IPS-NIHi7 (cell line): ENCODE data around the gene PLXNA4.

Experiments
- DNase-seq: peaks from one replicate; pipeline ENCODE4 v3.0.0; 2012; ENCODE audit warnings: mixed read lengths; ENCODE audit errors: extremely low spot score

PLXNA4 gene

DNA sequence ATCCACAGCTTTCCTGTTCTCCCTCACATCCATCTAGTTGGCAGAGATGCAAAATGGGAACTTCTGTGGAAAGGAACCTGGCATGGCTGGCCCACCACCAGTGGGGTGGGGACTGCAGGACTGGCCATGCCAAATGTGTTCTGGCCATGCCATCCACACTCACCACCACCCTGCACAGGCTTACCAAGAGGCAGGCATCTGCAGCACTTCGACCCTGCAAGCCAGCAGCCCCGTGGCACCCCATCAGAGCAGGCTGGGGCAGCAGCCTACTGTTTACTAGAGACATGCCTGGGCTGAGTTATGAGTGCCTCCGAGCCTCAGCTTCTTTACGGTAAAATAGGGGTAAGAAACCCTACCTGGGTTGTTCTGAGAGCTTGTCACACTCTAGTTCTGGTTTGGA is 313.1 kb downstream of the PLXNA4 start:
- no peak for DNase-seq

DNA sequence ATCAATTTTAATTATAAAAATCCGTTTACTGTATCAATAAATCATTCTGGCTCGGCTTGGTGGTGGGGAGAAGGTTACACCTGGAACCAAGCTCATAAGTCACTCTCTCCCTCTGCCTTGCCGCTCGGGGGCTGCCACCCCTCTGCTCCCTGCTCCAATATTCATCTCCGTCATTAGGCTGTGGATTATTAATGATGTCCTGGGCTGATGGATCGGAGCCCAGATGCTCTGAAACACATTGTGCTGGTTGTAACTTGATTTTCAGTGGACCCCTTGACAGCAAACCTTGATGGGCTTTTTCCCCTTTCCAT is 314.2 kb downstream of the PLXNA4 start:
- no peak for DNase-seq

DNA sequence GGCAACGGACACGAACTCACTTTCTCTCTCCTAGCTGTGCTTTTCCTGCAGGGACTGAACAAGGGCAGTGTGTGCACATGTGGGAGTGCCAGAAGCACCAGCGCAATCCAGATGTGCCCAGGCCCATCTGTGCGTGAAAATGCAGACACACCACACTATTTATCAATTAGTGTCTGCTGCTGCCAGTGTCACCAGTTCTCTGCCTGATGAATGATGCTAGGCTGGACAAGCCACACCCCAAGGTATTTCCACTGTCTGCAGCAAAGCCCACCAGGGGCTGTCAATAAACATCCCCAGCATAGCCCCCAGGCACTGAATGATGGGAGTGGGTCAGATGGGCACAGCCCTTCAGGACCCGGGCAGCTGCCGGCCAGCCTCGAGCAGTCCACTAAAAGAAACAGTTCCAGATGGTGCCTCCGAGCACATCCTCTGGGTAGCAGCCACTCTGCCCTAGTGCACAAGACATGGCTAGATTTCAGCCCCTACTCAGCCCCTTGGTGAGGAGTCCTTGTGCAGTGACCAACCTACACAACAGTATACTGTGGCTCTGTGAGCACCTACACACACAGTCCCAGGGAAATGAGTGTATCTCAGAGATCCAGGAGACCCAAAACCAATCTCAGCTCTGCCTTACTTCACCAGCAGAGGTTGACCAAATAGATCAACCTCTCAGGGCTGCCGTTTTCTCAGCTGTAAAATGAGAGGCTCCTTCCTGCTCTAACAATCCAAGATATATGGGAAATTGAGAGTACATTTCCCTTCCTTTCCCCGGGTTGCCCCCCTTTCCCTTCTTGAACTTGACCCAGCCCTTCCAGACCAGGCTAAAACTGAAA is 314.7 kb downstream of the PLXNA4 start:
- no peak for DNase-seq

DNA sequence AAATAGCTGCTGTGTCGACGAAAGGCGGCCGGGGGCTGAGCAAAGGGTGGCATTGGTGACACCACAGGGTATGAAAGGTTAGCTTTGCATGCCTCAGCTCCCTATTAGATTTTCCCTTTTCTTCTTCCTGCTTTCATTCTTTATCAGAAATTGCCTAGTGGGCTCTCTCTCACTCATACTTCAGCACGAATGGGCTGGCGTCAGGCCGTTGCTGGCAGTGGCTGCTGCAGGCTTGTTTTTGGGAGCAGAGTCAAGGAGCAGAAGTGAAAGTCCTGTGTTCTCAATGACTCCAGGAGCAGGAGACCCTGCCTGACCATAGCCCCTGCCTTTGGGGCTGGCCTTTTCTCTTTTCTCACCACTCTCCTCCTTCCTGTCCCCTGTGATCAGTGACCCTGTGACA is 318.0 kb downstream of the PLXNA4 start:
- DNase-seq, result no peak

DNA sequence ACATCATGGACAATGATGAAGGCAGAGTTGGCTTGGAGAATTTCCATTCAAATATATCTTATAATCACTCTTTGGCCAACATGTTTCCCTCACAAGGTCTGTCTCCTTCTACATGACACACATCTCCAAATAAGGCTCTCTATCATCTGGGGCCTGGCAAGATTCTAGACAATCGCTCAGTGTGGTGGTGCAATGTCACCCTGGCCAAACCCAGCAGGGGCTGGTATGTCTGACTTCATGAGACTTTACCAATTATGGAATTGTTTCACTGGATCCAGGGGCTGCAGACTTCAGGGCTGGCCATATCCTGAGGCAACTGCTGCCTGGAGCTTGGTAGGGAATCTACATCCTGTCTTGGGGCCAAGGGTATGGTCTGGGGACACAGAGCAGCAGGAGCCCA is 319.0 kb downstream of the PLXNA4 start:
- DNase-seq, result no peak

DNA sequence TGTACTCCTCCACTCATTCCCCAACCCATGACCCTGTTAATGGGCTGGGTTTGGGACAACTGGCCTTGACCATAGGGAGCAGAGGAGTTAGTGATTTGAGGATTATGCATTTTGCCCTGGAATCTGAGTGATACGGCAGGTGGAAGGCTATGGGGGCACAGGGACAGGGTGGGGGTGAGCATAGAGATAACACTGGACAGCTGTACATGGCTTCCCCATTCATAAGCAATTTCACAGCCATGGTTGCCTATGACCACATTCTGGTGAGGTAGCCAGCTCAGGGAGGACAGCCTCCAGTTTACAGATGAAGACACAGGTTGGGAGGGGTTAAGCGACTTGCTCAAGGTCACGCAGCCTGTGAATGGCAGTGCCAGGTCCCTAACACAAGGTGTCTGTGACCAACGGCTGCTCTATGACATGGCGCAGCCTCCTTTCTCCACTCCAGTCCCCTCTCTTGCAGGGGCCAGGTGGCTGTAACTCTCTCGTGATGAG is 319.5 kb downstream of the PLXNA4 start:
- no peak for DNase-seq

DNA sequence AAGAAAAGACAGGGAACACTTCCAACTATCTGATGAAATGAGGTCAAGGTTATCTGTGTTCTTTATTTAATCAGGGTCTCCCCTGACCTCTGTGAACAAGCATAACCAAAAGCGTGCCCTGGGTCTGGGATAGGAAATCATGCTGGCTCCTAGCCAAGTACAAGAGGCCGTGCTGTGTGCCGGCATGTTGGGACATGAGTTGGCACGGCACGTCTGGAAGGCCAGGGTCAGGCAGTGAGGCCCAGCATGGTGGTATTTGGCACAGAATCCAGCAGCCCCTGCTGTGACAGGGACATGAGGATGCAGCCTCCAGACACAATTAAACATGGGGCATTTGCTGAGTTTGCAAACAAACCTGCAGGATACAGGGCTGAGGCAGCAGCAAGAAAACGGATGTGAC is 320.4 kb downstream of the PLXNA4 start:
- DNase-seq, result no peak

DNA sequence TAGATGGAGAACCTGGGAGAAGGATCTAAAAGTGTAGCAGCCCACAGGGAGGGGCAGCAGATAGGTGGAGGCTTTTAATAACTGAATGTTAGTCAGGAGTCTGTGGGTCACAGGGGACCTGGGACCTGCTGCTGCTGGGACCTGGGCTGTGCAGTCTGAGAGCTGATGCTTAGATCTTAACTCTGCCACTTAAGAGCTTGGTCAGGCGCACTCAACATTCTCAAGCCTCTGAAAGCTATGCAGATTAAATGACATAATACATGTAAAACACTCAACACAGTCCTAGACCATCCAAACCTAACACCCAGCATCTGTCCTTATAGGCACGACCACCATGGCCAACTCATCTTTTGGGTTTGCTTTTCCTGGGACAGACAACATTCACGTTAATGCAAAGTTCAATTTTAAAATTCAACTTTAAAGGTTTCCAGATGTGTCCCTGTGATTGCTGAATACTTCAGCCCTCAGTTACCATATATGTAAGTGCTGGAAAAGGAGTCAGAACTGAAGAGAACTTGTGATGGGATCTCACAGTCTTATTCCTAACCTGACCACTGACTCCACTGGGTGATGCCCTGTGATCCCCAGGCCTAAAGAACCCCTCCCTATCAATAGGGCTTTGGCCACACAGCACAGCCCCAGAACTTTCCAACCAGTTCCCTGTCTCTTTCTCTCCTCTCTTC is 321.0 kb downstream of the PLXNA4 start:
- no peak for DNase-seq

GRCh38 chr7:132254455-132254854 is 321.8 kb downstream of the PLXNA4 start:
- DNase-seq, result no peak

- no peak for DNase-seq
Observed at GRCh38 chr7:132252793-132253100, 323.5 kb downstream of the PLXNA4 start.

DNA sequence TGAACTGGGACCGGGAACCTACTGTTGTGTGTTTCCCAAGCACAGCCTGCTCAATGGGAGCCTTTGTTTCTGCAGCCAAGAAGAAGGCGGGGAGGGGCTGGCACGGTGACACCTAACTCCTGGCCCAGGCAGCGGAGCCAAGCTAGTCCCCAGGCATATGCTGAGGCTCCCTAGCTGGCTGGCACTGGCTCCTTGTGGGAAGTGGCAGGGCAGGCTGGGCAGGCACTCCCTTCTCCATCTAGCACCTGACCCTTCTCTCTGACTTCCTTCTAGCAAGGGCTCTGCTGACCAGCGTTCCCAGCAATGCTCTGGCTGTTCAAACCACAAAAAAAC is 325.0 kb downstream of the PLXNA4 start:
- DNase-seq, result peak; percentile 32

- no peak for DNase-seq
Observed at GRCh38 chr7:132250480-132251326, 325.6 kb downstream of the PLXNA4 start.

- DNase-seq, result peak; percentile 83
Observed at GRCh38 chr7:132249256-132249971, 326.9 kb downstream of the PLXNA4 start.

DNA sequence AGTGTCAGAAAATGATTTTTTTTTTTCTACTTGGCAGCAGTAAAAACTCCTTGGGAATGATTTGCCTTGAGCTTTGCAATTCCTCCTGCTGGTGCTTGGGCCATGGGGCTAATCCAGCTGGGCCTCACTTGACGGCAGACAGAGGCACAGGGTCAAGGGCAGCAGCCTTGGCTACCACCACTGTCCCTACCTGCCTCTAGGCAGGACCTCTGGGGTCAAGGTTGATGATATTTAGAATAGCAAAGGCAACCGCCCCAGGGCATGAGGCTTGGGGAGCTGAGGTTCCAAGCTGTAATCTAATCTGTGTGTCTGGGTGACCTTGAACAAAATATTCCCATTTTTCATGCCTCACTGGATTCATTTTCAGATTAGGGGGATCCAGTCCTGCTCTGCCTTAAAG is 327.4 kb downstream of the PLXNA4 start:
- DNase-seq, result no peak

DNA sequence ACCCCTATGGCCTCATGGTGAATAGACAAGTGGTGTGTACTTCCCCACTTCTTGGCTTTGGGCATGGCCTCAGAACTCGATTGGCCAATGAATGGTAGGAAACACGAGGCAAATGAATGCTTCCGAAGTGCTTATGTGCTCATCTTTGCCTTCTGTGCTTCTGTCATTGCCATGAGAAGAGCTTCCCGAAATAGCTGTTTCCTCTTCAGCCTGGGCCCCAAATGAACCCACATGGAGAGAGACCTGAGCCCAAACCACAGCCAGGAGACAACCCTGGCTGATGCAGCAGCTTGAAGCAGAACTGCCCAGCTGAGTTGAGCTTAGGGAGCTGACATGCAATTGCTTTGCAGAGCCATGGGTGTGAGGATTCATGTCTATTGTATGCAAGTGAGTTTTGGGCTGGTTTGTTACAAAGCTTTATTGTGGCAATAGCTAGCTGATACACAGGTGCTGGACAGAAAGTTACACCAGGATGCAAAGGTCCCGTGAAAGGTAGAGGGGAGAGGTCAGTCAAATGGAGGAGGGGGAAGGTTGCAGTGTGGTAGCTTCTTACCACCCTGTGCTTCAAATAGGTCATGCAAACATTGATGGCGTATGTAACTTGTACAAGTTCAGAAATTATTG is 328.2 kb downstream of the PLXNA4 start:
- DNase-seq, result no peak

- no peak for DNase-seq
Observed at GRCh38 chr7:132246591-132246990, 329.7 kb downstream of the PLXNA4 start.

GRCh38 chr7:132245539-132245938 is 330.7 kb downstream of the PLXNA4 start:
- no peak for DNase-seq

- DNase-seq, result no peak
Observed at GRCh38 chr7:132244903-132245480, 331.3 kb downstream of the PLXNA4 start.

GRCh38 chr7:132243463-132243862 is 332.8 kb downstream of the PLXNA4 start:
- no peak for DNase-seq

GRCh38 chr7:132243051-132243450 is 333.2 kb downstream of the PLXNA4 start:
- no peak for DNase-seq

DNA sequence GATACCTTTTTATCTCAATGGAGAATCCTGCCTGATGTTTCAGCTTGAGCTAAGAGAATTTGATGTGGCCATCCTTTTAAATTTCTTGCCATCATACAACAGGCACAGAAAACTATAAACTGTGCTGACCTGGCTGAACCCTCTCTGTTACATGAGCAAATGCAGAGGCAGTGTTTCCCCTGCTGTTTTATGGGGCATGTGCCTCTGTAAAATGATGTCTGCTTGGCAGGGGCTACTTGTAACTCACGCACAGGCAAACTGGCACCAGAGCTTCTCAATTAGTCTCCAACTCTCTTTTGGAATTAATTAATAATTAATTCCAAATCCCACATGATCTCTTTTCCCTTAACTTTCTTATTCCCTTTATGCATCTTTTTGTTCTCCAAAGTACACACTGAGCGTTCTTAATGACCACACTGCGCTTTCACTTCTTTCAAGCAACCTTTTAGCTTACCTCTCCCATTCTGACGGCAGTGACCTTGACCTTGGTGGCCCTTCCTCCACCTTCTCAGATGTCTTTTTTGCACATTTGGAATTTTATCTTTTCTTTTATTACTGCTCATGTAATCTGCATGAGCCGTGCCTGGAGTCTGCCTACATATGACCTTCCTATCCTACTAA is 334.0 kb downstream of the PLXNA4 start:
- DNase-seq, result no peak
